ENCODE results near the gene E2F8. TPM values are rescaled to one million over a fixed set of nuclear protein-coding genes. Genes with fewer than 3 reads are reported as not detected.

E2F8 gene
- total RNA-seq, 2 donors from 2014 or later, result 1.7 to 2.2 TPM

DNA sequence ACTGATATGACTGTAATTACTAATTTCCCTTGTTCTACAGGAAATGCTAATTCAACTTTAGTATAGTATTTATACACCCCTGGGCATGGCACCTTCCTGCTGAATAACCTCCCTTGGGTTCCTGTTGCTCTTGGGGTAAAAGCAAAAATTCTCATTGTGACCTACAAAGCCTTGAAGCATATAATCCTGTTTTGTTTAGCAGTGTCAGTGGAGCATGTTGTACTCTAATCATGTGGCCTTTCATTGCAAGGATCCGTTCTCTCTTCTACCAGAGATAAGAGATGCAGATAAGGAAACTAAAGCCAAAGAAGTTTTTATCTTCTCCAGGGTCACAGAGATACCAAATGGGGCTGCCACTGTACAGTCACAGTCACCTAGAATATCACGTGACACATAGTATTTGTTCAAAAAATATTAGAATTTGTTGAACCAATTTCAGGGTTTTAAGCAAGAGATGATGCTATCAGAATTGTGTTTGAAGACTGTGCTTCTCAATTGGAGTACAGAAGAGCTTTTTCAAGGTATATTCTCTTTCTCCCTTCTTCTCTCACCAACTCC is 64.0 kb downstream of the E2F8 start:
- no peak for TF ChIP-seq CTCF (IDR thresholded peaks at IDR 0.05)
- Histone ChIP-seq H3K27ac (peak overlapping the region in 1 of 2 donors; percentile 79), H3K9me3 (no peaks in the 10 kb centered on the region), H3K36me3 (peaks cover 9% of the 10 kb centered on the region), H3K27me3 (no peaks in the 10 kb centered on the region), H3K4me1 (peaks cover 0 to 7% of the 10 kb centered on the region in 2 donors), H3K4me3 (no peak overlapping the region)
- no peak for DNase-seq (ENCODE audit: low spot score)

Other genes starting within 250 kb of the E2F8 start
- not detected for gene MRGPRX2, start 180.2 kb downstream of the E2F8 start, total RNA-seq
- gene ZDHHC13, start 123.8 kb downstream of the E2F8 start, total RNA-seq, result 10 to 100 TPM; 12.7 to 16.0 TPM
- 1,000 to 10,000 TPM; 1,021 to 1,621 TPM for gene CSRP3, start 39.0 kb downstream of the E2F8 start, total RNA-seq